Activated T-helper 1 cell treated with anti-CD3 and anti-CD28 coated beads, Interleukin-12 subunit alpha, Interleukin-12 subunit beta, Interleukin-2, Interleukin-4 antibody, amounts not matched to agents 30 ng/mL and 10 ng/mL and 1 ng/mL, durations not matched to agents 14 hours and 24 hours and 36 hours (primary cell): ENCODE results near the gene DYNC2H1. TPM values are rescaled to one million over a fixed set of nuclear protein-coding genes. Genes with fewer than 3 reads are reported as not detected.

Source experiments
- DNase-seq: peaks from one replicate; pipeline ENCODE4 v3.0.0; 2021; ENCODE audit warnings: low spot score
- H3K27ac Mint-ChIP-seq: one replicate; pipeline ENCODE4 v1.8.0; 2021; ENCODE audit warnings: mild to moderate bottlenecking, mixed read lengths
- H3K27me3 Mint-ChIP-seq: one replicate; pipeline ENCODE4 v1.8.0; 2022; ENCODE audit warnings: mild to moderate bottlenecking, moderate library complexity, mixed read lengths; ENCODE audit not compliant: insufficient read depth
- H3K36me3 Mint-ChIP-seq: one replicate; pipeline ENCODE4 v1.8.0; 2021; ENCODE audit warnings: low read depth, mixed read lengths
- H3K4me1 Mint-ChIP-seq: one replicate; pipeline ENCODE4 v1.8.0; 2021; ENCODE audit warnings: low read depth, mixed read lengths
- H3K4me3 Mint-ChIP-seq: one replicate; pipeline ENCODE4 v1.8.0; 2021; ENCODE audit warnings: mild to moderate bottlenecking, moderate library complexity, mixed read lengths
- H3K9me3 Mint-ChIP-seq: one replicate; pipeline ENCODE4 v1.8.0; 2021; ENCODE audit warnings: mixed read lengths
- intact Hi-C: fragments of 100-400 bp; cut with micrococcal nuclease; formaldehyde crosslinking; loops from one replicate; pipeline ENCODE4 v1.15.1; 2024
- total RNA-seq: library from RNA; stranded (reverse); gene quantifications from 2 replicates; pipeline ENCODE4 v1.2.3, GENCODE V29; 2022

The DYNC2H1 gene
- total RNA-seq, 1 donor from 2014 or later: 1.1 TPM

DNA sequence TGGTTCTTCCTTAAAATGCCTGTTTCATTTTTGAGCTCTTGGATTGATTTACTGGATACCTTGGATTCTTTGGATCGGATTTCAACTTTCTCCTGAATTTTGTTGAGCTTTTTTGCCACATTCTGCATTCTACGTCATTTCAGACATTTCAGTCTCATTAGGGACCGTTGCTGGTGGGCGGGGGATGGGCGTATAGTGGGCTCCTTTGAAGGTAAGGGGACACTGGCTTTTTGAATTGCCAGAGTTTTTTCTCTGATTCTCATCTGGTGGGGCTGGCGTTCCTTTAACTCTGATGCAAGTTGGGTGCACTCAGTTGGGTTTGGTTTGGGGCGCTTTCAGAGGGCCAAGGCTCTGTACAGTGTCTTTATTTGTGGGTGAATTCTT is 216.5 kb downstream of the DYNC2H1 start:
- intact Hi-C loops: loop anchor here (5.0 kb wide), 1 partner anchor 218 kb away; the partner anchor contains the start of gene DYNC2H1
- DNase-seq: no peak
- no peaks in the 10 kb centered on the region for H3K9me3 Mint-ChIP-seq
- no peak overlapping the region for H3K4me3 Mint-ChIP-seq
- peaks cover 7% of the 10 kb centered on the region for H3K4me1 Mint-ChIP-seq
- peaks cover 4% of the 10 kb centered on the region for H3K27me3 Mint-ChIP-seq
- H3K36me3 Mint-ChIP-seq: no peaks in the 10 kb centered on the region
- no peak overlapping the region for H3K27ac Mint-ChIP-seq

DNA sequence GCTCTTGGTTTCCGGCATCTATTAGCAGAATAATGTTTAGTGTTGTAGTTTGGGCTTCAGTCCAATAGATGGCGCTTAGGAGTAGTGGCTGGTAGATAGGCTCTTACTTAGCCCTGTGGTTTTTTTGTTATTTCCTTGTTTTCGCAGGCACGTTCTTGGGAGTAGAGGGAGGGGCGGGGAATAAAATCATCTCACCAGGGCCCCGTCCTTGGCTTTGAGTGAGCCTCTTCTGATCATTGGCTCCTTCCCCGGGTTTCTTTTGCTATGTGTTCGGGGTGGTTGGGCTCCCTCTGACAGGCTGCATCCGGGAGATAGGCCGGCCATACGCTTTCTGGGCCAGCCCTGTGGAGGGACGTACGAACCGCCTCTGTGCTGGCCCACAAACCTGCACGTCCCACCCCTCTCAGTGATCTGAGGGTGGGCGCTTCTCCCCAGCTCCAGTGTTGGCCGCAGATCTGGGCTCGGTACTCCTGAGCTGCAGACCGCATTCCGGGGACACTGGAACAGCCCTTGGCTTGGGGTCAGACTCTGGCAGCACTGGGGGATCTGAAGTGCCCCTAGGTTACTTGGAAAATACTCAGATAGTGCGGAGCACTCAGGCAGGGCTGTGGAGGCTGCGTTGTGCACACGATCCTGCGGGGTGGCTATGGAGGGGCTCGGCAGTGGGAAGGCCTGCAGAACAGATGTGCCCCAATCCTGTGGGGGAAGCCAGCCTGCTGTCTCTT is 217.0 kb downstream of the DYNC2H1 start:
- Mint-ChIP-seq H3K4me3 (no peak overlapping the region), H3K4me1 (peaks cover 7% of the 10 kb centered on the region), H3K27me3 (peaks cover 4% of the 10 kb centered on the region), H3K36me3 (no peaks in the 10 kb centered on the region), H3K27ac (no peak overlapping the region), H3K9me3 (no peaks in the 10 kb centered on the region)
- intact Hi-C loops: loop anchor here (5.0 kb wide), 1 partner anchor 219 kb away; the partner anchor contains the start of gene DYNC2H1
- no peak for DNase-seq

DNA sequence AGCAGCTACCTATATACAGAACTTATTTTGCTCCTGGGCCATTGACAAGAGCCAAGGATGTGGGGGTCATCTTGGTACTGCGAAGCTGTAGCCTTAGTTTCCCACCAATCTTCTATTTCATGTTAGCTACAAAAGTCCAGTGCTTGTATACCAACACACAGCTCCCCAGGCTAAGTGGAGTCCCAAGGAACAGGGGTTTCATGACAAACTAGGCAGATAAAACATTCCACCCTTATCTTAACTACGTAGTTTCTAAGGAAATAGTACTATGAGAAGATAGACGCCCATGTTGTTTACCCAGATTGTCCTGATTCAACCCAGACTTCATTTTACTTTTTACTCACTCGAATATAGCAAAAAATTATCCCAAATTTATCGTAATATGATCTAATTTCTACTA is 218.5 kb downstream of the DYNC2H1 start:
- H3K4me3 Mint-ChIP-seq: no peak overlapping the region

GRCh38 chr11:103332409-103332808 is 223.2 kb downstream of the DYNC2H1 start:
- no peak for DNase-seq
- Mint-ChIP-seq H3K4me1 (peaks cover 5% of the 10 kb centered on the region), H3K4me3 (no peak overlapping the region), H3K9me3 (no peaks in the 10 kb centered on the region), H3K36me3 (no peaks in the 10 kb centered on the region), H3K27ac (no peak overlapping the region), H3K27me3 (peaks cover 2% of the 10 kb centered on the region)
- intact Hi-C loops: no loop called here

More for the DNA sequence above, 218.5 kb downstream of the DYNC2H1 start:
- DNase-seq: no peak
- H3K9me3 Mint-ChIP-seq: no peaks in the 10 kb centered on the region
- peaks cover 13% of the 10 kb centered on the region for H3K4me1 Mint-ChIP-seq
- intact Hi-C loops: loop anchor here (5.0 kb wide), 1 partner anchor 220 kb away; the partner anchor contains the start of gene DYNC2H1
- H3K36me3 Mint-ChIP-seq: no peaks in the 10 kb centered on the region
- H3K27ac Mint-ChIP-seq: no peak overlapping the region
- peaks cover 5% of the 10 kb centered on the region for H3K27me3 Mint-ChIP-seq

GRCh38 chr11:103338621-103339484 is 229.6 kb downstream of the DYNC2H1 start:
- H3K27me3 Mint-ChIP-seq: no peaks in the 10 kb centered on the region
- no peak overlapping the region for H3K27ac Mint-ChIP-seq
- H3K4me3 Mint-ChIP-seq: no peak overlapping the region
- H3K36me3 Mint-ChIP-seq: no peaks in the 10 kb centered on the region
- H3K4me1 Mint-ChIP-seq: no peaks in the 10 kb centered on the region
- intact Hi-C loops: no loop called here
- DNase-seq: no peak
- no peaks in the 10 kb centered on the region for H3K9me3 Mint-ChIP-seq

DNA sequence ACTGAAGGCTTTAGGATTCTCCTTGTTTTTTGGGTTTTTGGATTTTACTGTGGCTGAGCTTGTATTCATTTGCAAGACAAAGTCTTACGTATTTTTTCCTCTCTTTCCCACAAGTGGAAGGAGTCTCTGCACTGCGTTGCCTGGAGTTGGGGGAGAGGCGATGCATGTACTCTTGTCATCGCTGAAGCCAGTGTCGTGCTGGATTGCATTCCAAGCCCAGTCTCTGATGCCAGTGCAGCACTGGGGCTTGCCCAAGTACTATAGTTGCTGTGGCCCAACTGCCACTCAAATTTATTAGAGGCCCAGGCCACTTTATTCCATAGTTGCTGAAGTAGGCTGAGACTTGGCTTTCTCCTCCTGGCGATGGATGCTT is 230.2 kb downstream of the DYNC2H1 start:
- Mint-ChIP-seq H3K9me3 (no peaks in the 10 kb centered on the region), H3K36me3 (no peaks in the 10 kb centered on the region), H3K27ac (no peak overlapping the region), H3K27me3 (no peaks in the 10 kb centered on the region), H3K4me3 (no peak overlapping the region), H3K4me1 (no peaks in the 10 kb centered on the region)
- intact Hi-C loops: no loop called here
- DNase-seq: no peak

- Mint-ChIP-seq H3K36me3 (no peaks in the 10 kb centered on the region), H3K27me3 (no peaks in the 10 kb centered on the region), H3K27ac (no peak overlapping the region), H3K4me3 (no peak overlapping the region), H3K9me3 (no peaks in the 10 kb centered on the region), H3K4me1 (no peaks in the 10 kb centered on the region)
- no peak for DNase-seq
- intact Hi-C loops: no loop called here
These were observed 231.7 kb downstream of the DYNC2H1 start for GRCh38 chr11:103340956-103341355.

- H3K36me3 Mint-ChIP-seq: no peaks in the 10 kb centered on the region
- H3K9me3 Mint-ChIP-seq: no peaks in the 10 kb centered on the region
- no peaks in the 10 kb centered on the region for H3K27me3 Mint-ChIP-seq
- DNase-seq: no peak
- H3K27ac Mint-ChIP-seq: no peak overlapping the region
- H3K4me1 Mint-ChIP-seq: no peaks in the 10 kb centered on the region
- intact Hi-C loops: no loop called here
- no peak overlapping the region for H3K4me3 Mint-ChIP-seq
These were observed 235.7 kb downstream of the DYNC2H1 start for GRCh38 chr11:103344886-103345285.

GRCh38 chr11:103349595-103349994 is 240.4 kb downstream of the DYNC2H1 start:
- Mint-ChIP-seq H3K36me3 (no peaks in the 10 kb centered on the region), H3K27ac (no peak overlapping the region), H3K27me3 (no peaks in the 10 kb centered on the region), H3K4me3 (no peak overlapping the region), H3K9me3 (no peaks in the 10 kb centered on the region), H3K4me1 (no peaks in the 10 kb centered on the region)
- intact Hi-C loops: no loop called here
- DNase-seq: no peak

GRCh38 chr11:103354656-103355055 is 245.4 kb downstream of the DYNC2H1 start:
- Mint-ChIP-seq H3K27ac (no peak overlapping the region), H3K4me1 (no peaks in the 10 kb centered on the region), H3K9me3 (no peaks in the 10 kb centered on the region), H3K4me3 (no peak overlapping the region), H3K27me3 (no peaks in the 10 kb centered on the region), H3K36me3 (no peaks in the 10 kb centered on the region)
- intact Hi-C loops: no loop called here
- DNase-seq: no peak

DNA sequence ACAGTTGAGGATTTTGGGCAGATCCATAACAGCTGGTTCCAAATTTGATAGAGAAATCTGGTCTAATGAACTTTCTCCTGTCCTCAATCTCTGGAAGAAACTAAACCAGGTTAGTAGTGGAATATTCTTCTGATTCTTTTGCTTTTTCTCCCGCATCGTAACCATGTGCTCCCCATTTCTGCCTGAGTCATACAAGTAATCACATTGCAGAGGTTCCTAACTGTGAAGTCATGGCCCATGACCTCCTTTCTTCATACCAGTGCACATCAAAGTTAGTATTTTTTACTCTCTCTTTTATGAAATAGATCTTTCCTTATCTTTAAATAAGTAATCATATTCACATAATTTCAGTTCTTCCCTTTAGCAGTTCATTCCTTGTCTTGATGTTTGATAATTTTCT is 249.0 kb downstream of the DYNC2H1 start:
- no peak overlapping the region for H3K4me3 Mint-ChIP-seq
- DNase-seq: no peak
- no peaks in the 10 kb centered on the region for H3K4me1 Mint-ChIP-seq
- H3K27me3 Mint-ChIP-seq: no peaks in the 10 kb centered on the region
- no peak overlapping the region for H3K27ac Mint-ChIP-seq
- no peaks in the 10 kb centered on the region for H3K36me3 Mint-ChIP-seq
- intact Hi-C loops: no loop called here
- no peaks in the 10 kb centered on the region for H3K9me3 Mint-ChIP-seq

- intact Hi-C loops: no loop called here
- Mint-ChIP-seq H3K27me3 (no peaks in the 10 kb centered on the region), H3K27ac (no peak overlapping the region), H3K9me3 (no peaks in the 10 kb centered on the region), H3K36me3 (no peaks in the 10 kb centered on the region), H3K4me3 (no peak overlapping the region), H3K4me1 (no peaks in the 10 kb centered on the region)
- no peak for DNase-seq
These were observed 250.0 kb downstream of the DYNC2H1 start for GRCh38 chr11:103359216-103359615.

- intact Hi-C loops: no loop called here
- H3K9me3 Mint-ChIP-seq: no peaks in the 10 kb centered on the region
- H3K36me3 Mint-ChIP-seq: no peaks in the 10 kb centered on the region
These were observed 255.5 kb downstream of the DYNC2H1 start for GRCh38 chr11:103364687-103365086.

More at GRCh38 chr11:103364687-103365086, 255.5 kb downstream of the DYNC2H1 start:
- Mint-ChIP-seq H3K4me1 (no peaks in the 10 kb centered on the region), H3K4me3 (no peak overlapping the region), H3K27ac (no peak overlapping the region), H3K27me3 (no peaks in the 10 kb centered on the region)
- no peak for DNase-seq
